LNCaP clone FGC (cell line): ENCODE data around the gene PLA2G2C.

Experiments
- DNase-seq: peaks from one replicate; pipeline ENCODE4 v3.0.0-alpha.2; 2011; ENCODE audit warnings: low read depth
- H3K4me3 ChIP-seq: 2 replicates; pipeline ENCODE4 v1.5.1; 2011; ENCODE audit warnings: mild to moderate bottlenecking, low read depth, low read length, control low read depth
- CTCF ChIP-seq: IDR thresholded peaks from 2 replicates; pipeline ENCODE4 v1.5.1; 2012; ENCODE audit warnings: mild to moderate bottlenecking; ENCODE audit not compliant: control insufficient read depth, insufficient read depth; ENCODE audit errors: extremely low read depth

PLA2G2C gene

GRCh38 chr1:20115916-20116315 is 70.4 kb downstream of the PLA2G2C start:
- H3K4me3 ChIP-seq = no peak overlapping the region
- DNase-seq = no peak
- no peak for TF ChIP-seq CTCF

DNA sequence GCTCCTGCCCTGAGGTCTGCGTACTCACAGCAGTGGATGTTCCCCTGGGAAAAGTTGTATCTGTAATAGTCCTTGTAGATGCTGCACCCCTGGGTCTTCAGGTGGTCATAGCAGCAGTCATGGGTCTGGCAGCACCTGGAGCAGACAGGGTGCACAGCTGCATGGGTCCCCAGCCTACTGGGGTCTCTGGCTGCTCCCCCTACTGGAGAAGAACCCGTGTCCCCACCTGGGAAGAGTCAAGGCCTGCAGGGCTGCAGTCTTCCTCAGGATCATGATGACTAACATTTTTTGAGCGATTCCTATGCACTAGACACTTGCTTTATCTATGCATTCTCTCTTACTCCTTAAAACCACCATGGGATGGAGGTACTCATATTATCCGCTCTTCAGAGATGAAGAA is 70.8 kb downstream of the PLA2G2C start:
- no peak for TF ChIP-seq CTCF
- DNase-seq = no peak
- no peak overlapping the region for H3K4me3 ChIP-seq

DNA sequence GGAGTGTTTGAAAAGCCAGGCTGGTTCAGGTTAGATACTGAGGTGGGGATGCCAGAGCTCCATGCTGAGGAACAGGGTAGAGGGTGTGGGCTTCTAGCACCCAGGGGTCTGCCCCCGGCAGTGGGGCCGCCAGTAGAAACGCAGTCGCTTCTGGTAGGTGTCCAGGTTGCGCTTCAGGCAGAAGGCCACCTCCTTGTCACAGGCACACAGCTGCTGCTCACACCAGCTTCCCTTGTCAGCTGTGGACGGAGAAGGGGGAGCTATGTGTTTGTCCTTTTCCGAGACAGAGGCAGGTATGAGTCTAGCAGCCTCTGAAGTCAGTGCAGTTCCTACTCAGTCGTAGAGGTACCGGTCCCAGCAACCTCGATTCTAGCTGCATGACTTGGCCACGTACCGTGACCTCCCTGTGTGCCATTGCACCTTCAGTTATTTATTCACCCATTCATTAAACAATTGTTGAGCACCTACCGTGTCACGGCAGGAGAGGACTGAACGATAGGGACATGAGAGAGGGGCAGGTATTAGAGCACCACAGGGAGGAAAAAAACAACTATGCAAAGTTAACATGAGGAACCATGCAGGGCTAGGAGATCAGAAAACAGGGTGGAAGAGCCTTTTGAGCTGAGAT is 72.2 kb downstream of the PLA2G2C start:
- H3K4me3 ChIP-seq = no peak overlapping the region
- TF ChIP-seq CTCF = no peak
- no peak for DNase-seq
